NOMO-1 (cell line): ENCODE data around the gene WFDC2.
"Not testable (repeated sequence)": the region's sequence is repeated elsewhere in the genome, so short reads cannot be mapped to it uniquely, and the experiment has no call there.

ENCODE experiments used
- DNase-seq, 2 experiments: peaks; one replicate each; lab custom pipeline; 2025; ENCODE audit not compliant: unreplicated experiment in 2 of 2; lab: John Stamatoyannopoulos, UW

WFDC2 gene

DNA sequence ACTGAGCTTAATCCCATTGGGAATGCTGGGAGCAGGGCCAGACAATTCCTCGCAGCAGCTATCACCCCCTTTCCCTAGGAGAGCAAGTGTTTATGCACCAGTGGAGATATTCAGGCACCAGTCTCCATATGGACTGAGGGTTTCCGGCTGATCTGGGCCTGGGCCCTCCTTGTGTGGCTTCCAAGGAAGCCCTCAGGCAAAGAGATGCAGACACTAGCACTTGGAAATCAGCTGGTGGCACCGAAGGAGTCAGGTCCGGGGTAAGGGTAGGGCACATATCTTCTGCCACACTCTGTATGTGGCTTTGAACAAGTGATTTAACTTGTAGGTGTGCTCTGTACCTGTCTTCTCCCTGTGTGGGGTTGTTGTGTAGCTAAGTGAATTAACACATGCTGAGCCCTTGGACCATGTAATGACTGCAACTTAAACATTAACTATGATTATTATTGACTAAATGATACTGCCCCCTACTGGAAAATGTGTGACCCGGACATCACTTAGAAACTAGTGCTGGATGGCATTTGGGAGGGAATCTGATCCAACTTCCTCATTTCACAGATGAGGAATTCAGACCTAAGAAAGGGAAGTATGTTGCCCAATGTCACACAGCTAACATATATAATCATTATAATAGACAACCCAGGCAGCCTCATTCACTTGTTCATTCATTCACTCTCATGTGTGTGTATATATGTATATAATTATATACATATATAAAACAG lies 19.3 kb upstream of the WFDC2 start:
- DNase-seq, result peak; percentile 47 to 98

- DNase-seq, result peak in 1 of 2 experiments; percentile 6
Observed at GRCh38 chr20:45452238-45452637, 17.3 kb upstream of the WFDC2 start.

DNA sequence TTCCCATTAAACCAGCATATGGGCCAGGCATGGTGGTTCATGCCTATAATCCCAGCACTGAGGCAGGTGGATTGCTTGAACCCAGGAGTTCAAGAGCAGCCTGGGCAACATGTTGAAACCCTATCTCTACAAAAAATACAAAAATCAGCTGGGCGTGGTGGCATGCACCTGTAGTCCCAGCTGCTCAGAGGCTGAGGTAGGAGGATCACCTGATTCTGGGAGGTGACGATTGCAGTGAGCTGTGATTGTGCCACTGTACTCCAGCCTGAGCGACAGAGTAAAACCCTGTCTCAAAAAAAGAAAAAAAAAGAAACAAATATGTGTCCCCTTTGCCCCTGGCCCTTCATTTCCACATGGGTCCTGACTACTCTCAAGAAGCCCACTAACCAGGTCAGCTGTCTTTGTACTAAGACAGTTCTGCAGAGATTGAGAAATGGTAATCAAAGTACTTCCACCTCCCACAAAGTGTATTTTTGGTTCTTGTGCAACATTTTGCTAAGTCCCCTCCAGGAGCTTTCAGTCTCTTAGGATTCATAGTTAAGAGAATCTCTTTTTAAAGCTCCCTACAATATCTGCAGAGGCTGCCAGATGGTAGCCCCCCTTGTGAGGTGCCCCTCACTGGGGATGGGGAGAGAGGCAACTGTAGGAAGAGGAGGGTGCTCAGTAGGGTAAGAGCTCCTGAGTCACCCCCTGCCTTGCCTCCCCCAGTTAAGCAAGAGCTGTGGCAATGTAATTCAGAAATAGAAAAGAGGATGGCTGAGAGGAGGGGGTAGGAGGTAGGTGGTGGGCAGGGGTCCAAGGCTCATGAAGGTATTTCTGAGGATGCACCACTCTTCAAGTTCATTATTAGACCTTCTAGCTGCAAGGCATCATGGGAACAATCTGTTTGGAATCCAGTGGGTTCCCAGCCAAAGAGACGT lies 16.5 kb upstream of the WFDC2 start:
- peak; percentile 82 to 91 for DNase-seq

DNA sequence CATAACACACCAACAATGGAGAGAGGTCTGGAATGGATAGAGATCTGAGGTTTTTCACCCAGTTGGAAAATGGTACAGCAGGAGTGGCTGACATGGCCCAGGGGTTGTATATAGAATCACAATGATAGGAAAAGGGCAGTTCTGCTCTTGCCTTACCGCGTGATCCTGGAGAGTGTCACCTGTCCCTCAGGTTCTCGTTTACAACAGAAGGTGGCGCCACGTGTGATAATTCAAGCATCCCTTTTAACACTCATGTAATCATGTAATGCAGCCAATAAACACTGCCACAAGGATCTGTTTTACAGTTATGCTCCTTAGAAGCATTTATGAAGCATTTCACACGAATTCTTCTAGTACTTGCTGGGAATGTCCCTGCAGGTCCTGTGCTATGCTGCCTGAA lies 12.9 kb upstream of the WFDC2 start:
- DNase-seq, result peak in 1 of 2 experiments; percentile 26

- no peak for DNase-seq
Observed at GRCh38 chr20:45459606-45460005, 9.9 kb upstream of the WFDC2 start.

DNA sequence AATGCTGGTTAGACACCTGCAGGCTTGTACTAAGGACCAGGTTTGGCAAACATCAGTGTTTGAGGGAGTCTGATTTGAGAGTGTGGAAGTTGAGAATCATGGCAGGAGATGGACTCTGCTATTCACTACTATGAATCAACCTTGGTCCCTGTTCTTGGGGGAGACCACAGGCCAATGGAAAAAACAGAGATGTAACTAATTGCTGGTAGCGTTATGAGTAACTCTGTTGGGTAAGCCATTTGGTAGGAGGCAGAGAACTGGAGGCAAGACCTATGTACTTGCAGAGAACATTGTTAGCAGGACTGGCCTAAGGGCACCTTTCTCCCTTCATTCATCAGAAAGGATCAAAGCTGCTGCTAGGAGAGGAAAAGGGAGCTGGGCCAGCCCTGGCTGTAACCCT lies 8.3 kb upstream of the WFDC2 start:
- DNase-seq, result no peak

- no peak for DNase-seq
Observed at GRCh38 chr20:45462711-45463509, 6.6 kb upstream of the WFDC2 start.

- no peak for DNase-seq
Observed at GRCh38 chr20:45463709-45464108, 5.8 kb upstream of the WFDC2 start.

GRCh38 chr20:45465491-45466266 lies 3.9 kb upstream of the WFDC2 start:
- DNase-seq, result peak in 1 of 2 experiments; percentile 82

GRCh38 chr20:45467172-45467571 lies 2.4 kb upstream of the WFDC2 start:
- no peak for DNase-seq

- no peak for DNase-seq
Observed at GRCh38 chr20:45467861-45468260, 1.7 kb upstream of the WFDC2 start.

GRCh38 chr20:45470262-45470931 lies 844 bp downstream of the WFDC2 start:
- DNase-seq, result peak; percentile 19 to 39

DNA sequence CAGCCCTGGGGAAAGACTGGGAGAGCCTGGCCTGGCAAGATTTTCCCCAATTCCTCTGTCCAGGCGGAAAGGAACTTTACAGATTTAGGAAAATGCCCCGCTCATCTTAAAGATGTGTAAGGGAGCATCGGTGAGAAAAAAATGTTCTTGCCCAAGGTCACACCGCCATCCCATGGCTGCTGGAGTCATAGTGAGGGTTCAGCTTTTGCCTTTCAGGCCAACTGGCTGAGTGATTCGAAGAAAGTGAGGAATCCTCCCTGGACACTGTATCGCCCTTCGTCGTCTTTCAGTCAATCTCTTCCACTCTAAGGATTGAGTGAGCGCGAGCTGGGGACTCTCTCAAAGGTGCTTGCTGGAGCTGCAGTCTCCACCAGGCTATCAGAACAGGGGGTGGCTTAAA lies 1.4 kb downstream of the WFDC2 start:
- peak; percentile 22 to 25 for DNase-seq

GRCh38 chr20:45472286-45472685 lies 2.7 kb downstream of the WFDC2 start:
- not testable (repeated sequence) for DNase-seq

DNA sequence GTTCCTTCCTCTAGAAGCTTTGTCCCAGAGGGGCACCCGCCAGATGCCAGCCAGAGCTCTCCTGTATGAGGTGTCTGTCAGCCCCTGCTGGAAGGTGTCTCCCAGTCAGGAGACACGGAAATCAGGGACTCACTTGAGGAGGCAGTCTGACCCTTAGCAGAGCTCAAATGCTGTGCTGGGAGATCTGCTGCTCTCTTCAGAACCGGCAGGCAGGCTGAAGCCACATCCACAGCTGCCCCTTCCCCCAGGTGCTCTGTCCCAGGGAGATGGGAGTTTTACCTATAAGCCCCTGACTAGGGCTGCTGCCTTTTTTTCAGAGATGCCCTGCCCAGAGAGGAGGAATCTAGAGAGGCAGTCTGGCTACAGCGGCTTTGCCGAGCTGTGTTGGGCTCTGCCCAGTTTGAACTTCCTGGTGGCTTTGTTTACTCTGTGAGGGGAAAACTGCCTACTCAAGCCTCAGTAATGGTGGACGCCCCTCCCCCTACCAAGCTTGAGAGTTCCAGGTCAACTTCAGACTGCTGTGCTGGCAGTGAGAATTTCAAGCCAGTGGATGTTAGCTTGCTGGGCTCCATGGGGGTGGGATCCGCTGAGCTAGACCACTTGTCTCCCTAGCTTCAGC lies 8.1 kb downstream of the WFDC2 start:
- DNase-seq, result not testable (repeated sequence)

DNA sequence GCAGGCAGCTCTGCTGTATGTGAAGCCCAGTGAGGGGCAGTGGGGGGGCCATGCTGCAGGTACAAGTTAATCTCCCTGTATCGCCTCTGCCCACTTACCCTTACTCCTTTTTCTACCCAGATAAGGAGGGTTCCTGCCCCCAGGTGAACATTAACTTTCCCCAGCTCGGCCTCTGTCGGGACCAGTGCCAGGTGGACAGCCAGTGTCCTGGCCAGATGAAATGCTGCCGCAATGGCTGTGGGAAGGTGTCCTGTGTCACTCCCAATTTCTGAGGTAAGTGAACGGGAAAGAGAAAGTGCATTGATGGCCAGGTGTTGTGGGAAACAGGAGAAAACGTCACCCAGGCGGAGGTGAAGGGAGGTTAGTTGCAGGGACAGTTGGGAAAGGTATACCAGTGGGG lies 10.3 kb downstream of the WFDC2 start:
- DNase-seq, result no peak

- DNase-seq, result no peak
Observed at GRCh38 chr20:45484676-45485075, 15.1 kb downstream of the WFDC2 start.

DNA sequence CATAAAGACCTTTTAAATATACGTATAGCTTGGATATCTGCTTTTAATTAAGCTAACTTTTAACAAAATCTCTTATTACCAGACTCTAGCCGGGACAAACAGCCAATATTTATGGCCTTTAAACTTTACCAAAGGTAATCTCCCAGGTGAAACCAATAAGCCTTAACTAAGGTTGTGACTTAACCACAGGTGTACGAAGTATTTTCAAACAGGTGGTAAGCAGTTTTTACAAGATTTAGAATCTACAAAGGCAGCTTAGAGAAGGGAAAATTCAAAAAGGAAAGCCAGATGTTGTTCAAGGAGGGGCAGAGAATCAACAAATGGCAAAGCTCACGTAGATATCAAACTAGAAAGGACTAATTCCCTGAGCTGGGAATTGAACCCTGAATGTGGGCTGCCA lies 15.8 kb downstream of the WFDC2 start:
- no peak for DNase-seq

DNA sequence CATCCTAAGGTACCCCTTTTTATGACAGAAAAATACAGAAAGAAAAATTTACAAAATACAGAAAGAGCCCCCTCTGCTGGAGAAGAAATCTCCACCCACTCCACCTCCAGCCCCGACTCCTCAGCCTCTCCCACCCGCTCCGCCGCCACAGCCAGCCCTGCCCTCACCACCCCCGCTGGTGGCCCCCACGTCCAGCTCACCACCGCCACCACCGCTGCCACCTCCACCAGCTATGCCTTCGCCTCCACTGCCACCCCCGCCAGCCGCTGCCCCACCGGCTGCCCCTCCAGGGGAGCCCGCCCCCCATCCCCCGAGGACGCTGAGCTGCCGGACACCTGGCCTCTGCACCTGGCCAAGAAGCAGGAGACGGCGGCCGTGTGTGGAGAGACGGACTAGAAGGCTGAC lies 17.7 kb downstream of the WFDC2 start:
- no peak for DNase-seq
